ENCODE measurements around the gene SPI1.

The SPI1 gene

GRCh38 chr11:47392546-47393162, 14.3 kb upstream of the SPI1 start:
- Histone ChIP-seq H3K36me3 (ENCODE audit: control insufficient read depth in 4 of 4, insufficient read depth in 4 of 4, low read length in 3 of 4) (peaks cover 0 to 6% (median 0%) of the 10 kb centered on the region in 4 experiments), H3K9me3 (ENCODE audit: control extremely low read depth in 1 of 5, control insufficient read depth in 4 of 5, insufficient read depth in 2 of 5, low read depth in 1 of 5, low read length in 4 of 5) (no peaks in the 10 kb centered on the region), H3K27ac (ENCODE audit: insufficient read depth in 1 of 2, low read depth in 1 of 2, low read length in 2 of 2, poor library complexity in 1 of 2, severe bottlenecking in 2 of 2) (peak overlapping the region; percentile 90 to 97), H3K4me1 (ENCODE audit: control extremely low read depth in 1 of 4, control insufficient read depth in 4 of 4, insufficient read depth in 4 of 4, low read length in 3 of 4) (peaks cover 9 to 95% (median 93%) of the 10 kb centered on the region in 4 experiments), H3K27me3 (replicated peaks in 2 of 5; ENCODE audit: control insufficient read depth in 4 of 5, insufficient read depth in 5 of 5, low read length in 4 of 5) (no peaks in the 10 kb centered on the region), H3K4me3 (ENCODE audit: control insufficient read depth in 1 of 7, extremely low read depth in 1 of 7, insufficient read depth in 4 of 7, low read depth in 2 of 7, low read length in 6 of 7) (peak overlapping the region in 4 of 7 experiments; percentile 7 to 72 (median 36))
- ChIA-PET CTCF (interaction anchor here (0.8 to 13.8 kb wide), 5 partner anchors 13 to 29 kb away, joined by 3 to 138 read pairs (median 63); partner anchors contain the start of genes SLC39A13 and SPI1), POLR2A (interaction anchor here (0.6 to 5.2 kb wide), 7 partner anchors 10 to 32 kb away, joined by 3 to 68 read pairs (median 4); partner anchors contain the start of genes SLC39A13 and SPI1)
- WGBS (ENCODE audit: insufficient coverage) = 69% methylated on average over 9 of the region's 14 CpGs
- no peak for DNase-seq

- 95% methylated on average over 13 of the region's 16 CpGs for WGBS (ENCODE audit: insufficient coverage)
- no peak overlapping the region for H3K27ac ChIP-seq (ENCODE audit: insufficient read depth in 1 of 2, low read depth in 1 of 2, low read length in 2 of 2, poor library complexity in 1 of 2, severe bottlenecking in 2 of 2)
Observed at GRCh38 chr11:47391711-47392432, 13.5 kb upstream of the SPI1 start.

GRCh38 chr11:47391077-47391583, 12.8 kb upstream of the SPI1 start:
- no peak overlapping the region for H3K4me3 ChIP-seq (ENCODE audit: control insufficient read depth in 1 of 7, extremely low read depth in 1 of 7, insufficient read depth in 4 of 7, low read depth in 2 of 7, low read length in 6 of 7)
- DNase-seq = peak in 2 of 3 donors; percentile 59 to 69
- WGBS (ENCODE audit: insufficient coverage) = 77% methylated on average over 11 of the region's 11 CpGs

More at GRCh38 chr11:47391711-47392432, 13.5 kb upstream of the SPI1 start:
- ChIA-PET CTCF (interaction anchor here (0.6 to 13.8 kb wide), 6 partner anchors 8 to 389 kb away, joined by 3 to 138 read pairs (median 38); partner anchors contain the start of genes SLC39A13 and SPI1), POLR2A (interaction anchor here (0.6 to 5.2 kb wide), 6 partner anchors 8 to 31 kb away, joined by 3 to 68 read pairs (median 4); partner anchors contain the start of genes SLC39A13 and SPI1)
- Histone ChIP-seq H3K9me3 (ENCODE audit: control extremely low read depth in 1 of 5, control insufficient read depth in 4 of 5, insufficient read depth in 2 of 5, low read depth in 1 of 5, low read length in 4 of 5) (no peaks in the 10 kb centered on the region), H3K4me3 (ENCODE audit: control insufficient read depth in 1 of 7, extremely low read depth in 1 of 7, insufficient read depth in 4 of 7, low read depth in 2 of 7, low read length in 6 of 7) (peak overlapping the region in 1 of 7 experiments; percentile 60), H3K4me1 (ENCODE audit: control extremely low read depth in 1 of 4, control insufficient read depth in 4 of 4, insufficient read depth in 4 of 4, low read length in 3 of 4) (peaks cover 9 to 88% (median 87%) of the 10 kb centered on the region in 4 experiments), H3K36me3 (ENCODE audit: control insufficient read depth in 4 of 4, insufficient read depth in 4 of 4, low read length in 3 of 4) (peaks cover 0 to 6% (median 0%) of the 10 kb centered on the region in 4 experiments), H3K27me3 (replicated peaks in 2 of 5; ENCODE audit: control insufficient read depth in 4 of 5, insufficient read depth in 5 of 5, low read length in 4 of 5) (no peaks in the 10 kb centered on the region)
- no peak for DNase-seq

GRCh38 chr11:47390422-47390760, 12.0 kb upstream of the SPI1 start:
- Histone ChIP-seq H3K4me3 (ENCODE audit: control insufficient read depth in 1 of 7, extremely low read depth in 1 of 7, insufficient read depth in 4 of 7, low read depth in 2 of 7, low read length in 6 of 7) (no peak overlapping the region), H3K36me3 (ENCODE audit: control insufficient read depth in 4 of 4, insufficient read depth in 4 of 4, low read length in 3 of 4) (peaks cover 0 to 6% (median 0%) of the 10 kb centered on the region in 4 experiments), H3K9me3 (ENCODE audit: control extremely low read depth in 1 of 5, control insufficient read depth in 4 of 5, insufficient read depth in 2 of 5, low read depth in 1 of 5, low read length in 4 of 5) (no peaks in the 10 kb centered on the region), H3K4me1 (ENCODE audit: control extremely low read depth in 1 of 4, control insufficient read depth in 4 of 4, insufficient read depth in 4 of 4, low read length in 3 of 4) (peaks cover 6 to 77% (median 75%) of the 10 kb centered on the region in 4 experiments), H3K27me3 (replicated peaks in 2 of 5; ENCODE audit: control insufficient read depth in 4 of 5, insufficient read depth in 5 of 5, low read length in 4 of 5) (no peaks in the 10 kb centered on the region), H3K27ac (ENCODE audit: insufficient read depth in 1 of 2, low read depth in 1 of 2, low read length in 2 of 2, poor library complexity in 1 of 2, severe bottlenecking in 2 of 2) (peak overlapping the region in 1 of 2 experiments; percentile 25)
- DNase-seq = no peak
- WGBS (ENCODE audit: insufficient coverage) = 94% methylated on average over 6 of the region's 6 CpGs
- ChIA-PET POLR2A (interaction anchor here (1.0 to 5.2 kb wide), 3 partner anchors 10 to 13 kb away, joined by 5 to 68 read pairs (median 15); partner anchors contain the start of gene SPI1), CTCF (interaction anchor here (1.2 to 13.8 kb wide), 6 partner anchors 9 to 62 kb away, joined by 3 to 138 read pairs (median 38); partner anchors contain the start of genes SLC39A13 and SPI1)

More at GRCh38 chr11:47391077-47391583, 12.8 kb upstream of the SPI1 start:
- H3K27me3 ChIP-seq (replicated peaks in 2 of 5; ENCODE audit: control insufficient read depth in 4 of 5, insufficient read depth in 5 of 5, low read length in 4 of 5) = no peaks in the 10 kb centered on the region
- no peaks in the 10 kb centered on the region for H3K9me3 ChIP-seq (ENCODE audit: control extremely low read depth in 1 of 5, control insufficient read depth in 4 of 5, insufficient read depth in 2 of 5, low read depth in 1 of 5, low read length in 4 of 5)
- CTCF ChIA-PET = interaction anchor here (2.2 to 13.8 kb wide), 4 partner anchors 9 to 18 kb away, joined by 12 to 138 read pairs (median 100); partner anchors contain the start of genes SLC39A13 and SPI1
- no peak overlapping the region for H3K27ac ChIP-seq (ENCODE audit: insufficient read depth in 1 of 2, low read depth in 1 of 2, low read length in 2 of 2, poor library complexity in 1 of 2, severe bottlenecking in 2 of 2)
- peaks cover 9 to 84% (median 83%) of the 10 kb centered on the region in 4 experiments for H3K4me1 ChIP-seq (ENCODE audit: control extremely low read depth in 1 of 4, control insufficient read depth in 4 of 4, insufficient read depth in 4 of 4, low read length in 3 of 4)
- H3K36me3 ChIP-seq (ENCODE audit: control insufficient read depth in 4 of 4, insufficient read depth in 4 of 4, low read length in 3 of 4) = peaks cover 0 to 6% (median 0%) of the 10 kb centered on the region in 4 experiments
- POLR2A ChIA-PET = interaction anchor here (1.2 to 5.2 kb wide), 2 partner anchors 9 to 14 kb away, joined by 8 to 68 read pairs; partner anchors contain the start of gene SPI1

GRCh38 chr11:47389577-47390421, 11.5 kb upstream of the SPI1 start:
- Histone ChIP-seq H3K4me3 (ENCODE audit: control insufficient read depth in 1 of 7, extremely low read depth in 1 of 7, insufficient read depth in 4 of 7, low read depth in 2 of 7, low read length in 6 of 7) (peak overlapping the region in 1 of 7 experiments; percentile 43), H3K27me3 (replicated peaks in 2 of 5; ENCODE audit: control insufficient read depth in 4 of 5, insufficient read depth in 5 of 5, low read length in 4 of 5) (no peaks in the 10 kb centered on the region), H3K27ac (ENCODE audit: insufficient read depth in 1 of 2, low read depth in 1 of 2, low read length in 2 of 2, poor library complexity in 1 of 2, severe bottlenecking in 2 of 2) (no peak overlapping the region), H3K36me3 (ENCODE audit: control insufficient read depth in 4 of 4, insufficient read depth in 4 of 4, low read length in 3 of 4) (peaks cover 0 to 6% (median 0%) of the 10 kb centered on the region in 4 experiments), H3K4me1 (ENCODE audit: control extremely low read depth in 1 of 4, control insufficient read depth in 4 of 4, insufficient read depth in 4 of 4, low read length in 3 of 4) (peaks cover 6 to 71% (median 70%) of the 10 kb centered on the region in 4 experiments), H3K9me3 (ENCODE audit: control extremely low read depth in 1 of 5, control insufficient read depth in 4 of 5, insufficient read depth in 2 of 5, low read depth in 1 of 5, low read length in 4 of 5) (no peaks in the 10 kb centered on the region)
- WGBS (ENCODE audit: insufficient coverage) = 45% methylated on average over 11 of the region's 17 CpGs
- peak in 1 of 3 donors; percentile 59 for DNase-seq
- ChIA-PET POLR2A (interaction anchor here (0.6 to 2.7 kb wide), 3 partner anchors 10 to 30 kb away, joined by 3 to 15 read pairs (median 5); partner anchors contain the start of gene SPI1), CTCF (interaction anchor here (1.2 to 13.8 kb wide), 6 partner anchors 10 to 63 kb away, joined by 3 to 138 read pairs (median 38); partner anchors contain the start of genes SLC39A13 and SPI1)

All from common myeloid progenitor, CD34-positive (primary cell).